Measurements from ENCODE around the gene TSSK6. TPM values are rescaled to one million over a fixed set of nuclear protein-coding genes. Genes with fewer than 3 reads are reported as not detected.

TSSK6 gene
- total and polyA plus RNA-seq, 2 experiments from 2014 or later, result 0.70 to 2.3 TPM

DNA sequence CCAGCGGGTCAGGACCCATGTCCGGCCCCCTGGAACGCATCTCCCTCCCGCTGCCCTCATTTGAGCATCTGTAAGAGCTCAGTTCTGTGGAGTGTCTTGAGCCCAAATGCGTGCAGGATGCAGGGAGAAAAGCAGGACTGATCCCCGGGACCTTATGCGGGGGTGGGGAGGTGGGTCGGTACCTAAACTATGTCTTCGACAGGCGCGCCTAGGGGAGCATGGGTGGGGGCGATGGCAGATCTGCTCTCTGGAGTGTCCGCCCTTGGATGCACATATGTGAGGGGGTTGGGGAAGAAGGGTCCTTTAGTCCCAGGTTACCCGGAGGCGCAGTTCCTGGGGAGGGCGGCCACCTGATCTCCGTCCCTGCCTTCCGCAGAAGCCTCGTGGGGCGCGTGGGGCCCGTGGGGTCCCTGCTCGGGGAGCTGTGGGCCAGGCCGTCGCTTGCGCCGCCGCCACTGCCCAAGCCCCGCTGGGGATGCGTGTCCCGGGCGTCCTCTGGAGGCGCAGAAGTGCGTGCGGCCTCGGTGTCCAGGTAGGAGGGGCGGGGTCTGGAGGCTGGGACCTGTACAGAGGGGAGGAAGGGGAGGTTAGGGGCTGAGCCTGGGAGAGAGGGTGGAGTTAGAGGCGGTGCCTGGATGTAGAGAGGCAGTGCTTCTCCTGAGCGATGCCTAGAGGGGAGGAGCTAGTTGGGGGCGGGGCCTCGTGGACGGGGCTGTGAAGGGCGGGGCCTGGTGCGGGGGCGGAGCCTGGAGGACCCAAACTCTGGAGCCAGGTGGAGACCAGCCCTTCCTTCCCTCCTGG is 25.6 kb upstream of the TSSK6 start:
- Histone ChIP-seq H3K79me2 (ENCODE audit: insufficient read depth) (no peaks in the 10 kb centered on the region), H3K9me2 (ENCODE audit: insufficient read depth) (no peaks in the 10 kb centered on the region), H3K27ac (no peak overlapping the region), H3K4me2 (ENCODE audit: unreplicated experiment) (no peak overlapping the region), H3K27me3 (replicated peaks; ENCODE audit: insufficient read depth) (no peaks in the 10 kb centered on the region), H3K36me3 (ENCODE audit: low read depth) (no peaks in the 10 kb centered on the region), H3F3A (ENCODE audit: insufficient read depth) (no peaks in the 10 kb centered on the region), H3K9ac (no peak overlapping the region), H4K20me1 (ENCODE audit: insufficient read depth) (no peaks in the 10 kb centered on the region), H2AFZ (0 out of 2 replicates have a peak overlapping the region, but pooled peaks have one; percentile 27), H3K9me3 (ENCODE audit: low read depth) (no peaks in the 10 kb centered on the region), H3K4me1 (ENCODE audit: insufficient read depth) (no peaks in the 10 kb centered on the region), H3K4me3 (peak overlapping the region; percentile 16; the same call in 1 of the 2 replicates)
- DNase-seq, result peak; percentile 65
- TF ChIP-seq EZH2 (IDR thresholded peaks at IDR 0.05; ENCODE audit: insufficient read depth, poor library complexity, severe bottlenecking) (no peak), EZH2phosphoT487 (IDR thresholded peaks at IDR 0.05; ENCODE audit: insufficient read depth, low read depth) (no peak)
- WGBS, 2 experiments (ENCODE audit: low coverage in 1 of 2, low lambda C conversion rate in 2 of 2, missing lambda C conversion rate in 2 of 2), result 10 to 11% methylated on average over 33 to 45 of the region's 45 CpGs
- in situ Hi-C loops (cut with MboI), result loop anchor here (25.0 kb wide), 2 partner anchors 396 to 696 kb away; no protein-coding TSS in a partner anchor

DNA sequence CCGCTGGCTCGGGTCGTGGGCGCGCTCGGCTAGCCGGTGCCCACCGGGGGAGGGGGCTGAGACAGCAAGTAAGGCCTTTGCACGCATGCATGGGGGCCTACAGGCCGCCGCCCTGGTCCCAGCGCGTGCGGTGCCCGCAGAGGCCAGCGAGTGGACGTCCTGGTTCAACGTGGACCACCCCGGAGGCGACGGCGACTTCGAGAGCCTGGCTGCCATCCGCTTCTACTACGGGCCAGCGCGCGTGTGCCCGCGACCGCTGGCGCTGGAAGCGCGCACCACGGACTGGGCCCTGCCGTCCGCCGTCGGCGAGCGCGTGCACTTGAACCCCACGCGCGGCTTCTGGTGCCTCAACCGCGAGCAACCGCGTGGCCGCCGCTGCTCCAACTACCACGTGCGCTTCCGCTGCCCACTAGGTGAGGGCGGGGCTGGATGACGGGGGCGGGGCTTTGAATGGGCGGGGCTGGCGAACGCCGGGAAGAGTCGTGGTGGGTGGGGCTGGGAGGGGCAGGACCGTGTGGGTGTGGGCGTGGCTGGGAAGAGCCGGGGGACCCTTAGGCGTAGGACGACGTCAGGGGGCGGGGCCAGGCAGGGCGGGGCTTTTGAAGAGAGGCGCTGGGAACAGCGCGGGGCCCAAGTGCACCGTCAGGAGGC is 24.8 kb upstream of the TSSK6 start:
- Histone ChIP-seq H3K79me2 (ENCODE audit: insufficient read depth) (no peaks in the 10 kb centered on the region), H3K27me3 (replicated peaks; ENCODE audit: insufficient read depth) (no peaks in the 10 kb centered on the region), H3K9me2 (ENCODE audit: insufficient read depth) (no peaks in the 10 kb centered on the region), H3F3A (ENCODE audit: insufficient read depth) (no peaks in the 10 kb centered on the region), H3K36me3 (ENCODE audit: low read depth) (no peaks in the 10 kb centered on the region), H3K4me3 (no peak overlapping the region), H2AFZ (0 out of 2 replicates have a peak overlapping the region, but pooled peaks have one; percentile 27), H3K9me3 (ENCODE audit: low read depth) (no peaks in the 10 kb centered on the region), H3K4me2 (ENCODE audit: unreplicated experiment) (no peak overlapping the region), H3K4me1 (ENCODE audit: insufficient read depth) (no peaks in the 10 kb centered on the region), H4K20me1 (ENCODE audit: insufficient read depth) (no peaks in the 10 kb centered on the region), H3K9ac (no peak overlapping the region), H3K27ac (no peak overlapping the region)
- DNase-seq, result peak; percentile 77
- WGBS, 2 experiments (ENCODE audit: low coverage in 1 of 2, low lambda C conversion rate in 2 of 2, missing lambda C conversion rate in 2 of 2), result 19 to 40% methylated on average over 30 to 57 of the region's 74 CpGs
- TF ChIP-seq EZH2 (IDR thresholded peaks at IDR 0.05; ENCODE audit: insufficient read depth, poor library complexity, severe bottlenecking), result no peak
- TF ChIP-seq EZH2phosphoT487 (IDR thresholded peaks at IDR 0.05; ENCODE audit: insufficient read depth, low read depth), result no peak
- in situ Hi-C loops (cut with MboI), result loop anchor here (25.0 kb wide), 2 partner anchors 397 to 697 kb away; no protein-coding TSS in a partner anchor

DNA sequence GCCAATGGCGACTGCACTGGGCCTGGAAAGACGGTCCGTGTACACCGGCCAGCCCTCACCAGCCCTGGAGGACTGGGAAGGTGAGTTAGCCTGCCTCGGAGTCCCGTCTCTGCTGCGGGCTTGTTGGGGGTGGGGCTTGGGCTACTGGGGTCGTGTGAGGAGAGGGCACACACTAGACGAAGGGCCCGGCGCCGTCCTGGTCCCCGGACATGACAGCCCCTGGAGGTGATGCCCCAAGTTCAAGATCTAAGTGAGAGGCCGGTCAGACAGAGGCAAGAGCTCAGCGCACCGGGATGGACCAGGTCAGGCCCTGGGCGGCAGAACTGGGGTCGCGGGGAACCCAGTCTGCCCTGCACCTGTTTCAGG is 24.3 kb upstream of the TSSK6 start:
- no peaks in the 10 kb centered on the region for H3K27me3 ChIP-seq (replicated peaks; ENCODE audit: insufficient read depth)
- H3K4me2 ChIP-seq (ENCODE audit: unreplicated experiment), result no peak overlapping the region
- in situ Hi-C loops (cut with MboI), result loop anchor here (5.0 to 25.0 kb wide), 3 partner anchors 103 to 698 kb away; partner anchors contain the start of gene GMIP
- DNase-seq, result no peak
- no peaks in the 10 kb centered on the region for H3K79me2 ChIP-seq (ENCODE audit: insufficient read depth)
- H3K27ac ChIP-seq, result no peak overlapping the region
- H3K36me3 ChIP-seq (ENCODE audit: low read depth), result no peaks in the 10 kb centered on the region
- no peaks in the 10 kb centered on the region for H3F3A ChIP-seq (ENCODE audit: insufficient read depth)
- no peaks in the 10 kb centered on the region for H3K9me2 ChIP-seq (ENCODE audit: insufficient read depth)
- WGBS, 2 experiments (ENCODE audit: low coverage in 1 of 2, low lambda C conversion rate in 2 of 2, missing lambda C conversion rate in 2 of 2), result 75 to 83% methylated on average over 18 to 19 of the region's 19 CpGs
- H3K4me3 ChIP-seq, result no peak overlapping the region
- no peaks in the 10 kb centered on the region for H3K4me1 ChIP-seq (ENCODE audit: insufficient read depth)
- H4K20me1 ChIP-seq (ENCODE audit: insufficient read depth), result no peaks in the 10 kb centered on the region
- no peaks in the 10 kb centered on the region for H3K9me3 ChIP-seq (ENCODE audit: low read depth)
- TF ChIP-seq EZH2phosphoT487 (IDR thresholded peaks at IDR 0.05; ENCODE audit: insufficient read depth, low read depth), result no peak
- no peak for TF ChIP-seq EZH2 (IDR thresholded peaks at IDR 0.05; ENCODE audit: insufficient read depth, poor library complexity, severe bottlenecking)
- H2AFZ ChIP-seq, result no peak overlapping the region
- no peak overlapping the region for H3K9ac ChIP-seq

DNA sequence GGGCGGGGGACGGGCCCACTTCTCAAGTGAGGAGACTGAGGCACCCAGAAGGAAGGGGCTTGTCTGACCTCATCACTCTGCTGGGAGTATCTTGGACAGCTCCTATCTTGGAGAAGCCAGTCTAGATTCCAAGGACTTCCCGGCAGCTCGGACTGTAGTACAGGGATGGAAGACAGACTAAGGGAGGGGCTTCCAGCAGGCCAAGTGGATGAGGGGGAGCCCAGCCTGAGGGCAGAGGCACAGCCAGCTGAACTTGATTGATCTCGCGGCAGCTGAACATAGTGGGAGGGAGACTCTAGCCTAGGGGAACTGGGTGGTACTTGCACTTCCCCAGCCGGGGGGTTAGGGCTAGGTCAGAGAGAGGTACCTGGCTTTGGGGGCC is 23.4 kb upstream of the TSSK6 start:
- Histone ChIP-seq H3K4me1 (ENCODE audit: insufficient read depth) (no peaks in the 10 kb centered on the region), H3K9me3 (ENCODE audit: low read depth) (no peaks in the 10 kb centered on the region), H3K9ac (no peak overlapping the region), H3K79me2 (ENCODE audit: insufficient read depth) (no peaks in the 10 kb centered on the region), H4K20me1 (ENCODE audit: insufficient read depth) (no peaks in the 10 kb centered on the region), H3F3A (ENCODE audit: insufficient read depth) (no peaks in the 10 kb centered on the region), H3K9me2 (ENCODE audit: insufficient read depth) (no peaks in the 10 kb centered on the region), H3K36me3 (ENCODE audit: low read depth) (no peaks in the 10 kb centered on the region), H2AFZ (no peak overlapping the region), H3K4me3 (no peak overlapping the region; the same call in 1 of the 2 replicates), H3K4me2 (ENCODE audit: unreplicated experiment) (peak overlapping the region; percentile 51), H3K27me3 (replicated peaks; ENCODE audit: insufficient read depth) (no peaks in the 10 kb centered on the region), H3K27ac (no peak overlapping the region)
- TF ChIP-seq EZH2phosphoT487 (IDR thresholded peaks at IDR 0.05; ENCODE audit: insufficient read depth, low read depth) (no peak), EZH2 (IDR thresholded peaks at IDR 0.05; ENCODE audit: insufficient read depth, poor library complexity, severe bottlenecking) (no peak)
- 12 to 21% methylated on average over 7 of the region's 7 CpGs for WGBS, 2 experiments (ENCODE audit: low coverage in 1 of 2, low lambda C conversion rate in 2 of 2, missing lambda C conversion rate in 2 of 2)
- peak; percentile 24 for DNase-seq
- in situ Hi-C loops (cut with MboI), result loop anchor here (5.0 to 25.0 kb wide), 3 partner anchors 104 to 699 kb away; partner anchors contain the start of gene GMIP

Measured in GM23248 (cell line).